SJSA1 (cell line): ENCODE results near the gene ASB16. TPM values are rescaled to one million over a fixed set of nuclear protein-coding genes. Genes with fewer than 3 reads are reported as not detected.
"Not testable (repeated sequence)": the region's sequence is repeated elsewhere in the genome, so short reads cannot be mapped to it uniquely, and the experiment has no call there.

Experiments used
- DNase-seq, 2 experiments: peaks; one replicate each; pipeline ENCODE4 v3.0.0-alpha.2; 2015 to 2020; ENCODE audit warnings: low spot score in 2 of 2, low read depth in 1 of 2
- H3K27ac ChIP-seq: fragments of 250-450 bp; sonication (Bioruptor Pico); 2 replicates; pipeline ENCODE4 v1.5.1; 2020; ENCODE audit warnings: mild to moderate bottlenecking, moderate library complexity
- H3K27me3 ChIP-seq: fragments of 250-450 bp; sonication (Bioruptor Pico); replicated peaks from 2 replicates; pipeline ENCODE4 v1.5.1; 2020; ENCODE audit warnings: mild to moderate bottlenecking, moderate library complexity
- H3K36me3 ChIP-seq: fragments of 250-450 bp; sonication (Bioruptor Pico); 2 replicates; pipeline ENCODE4 v1.5.1; 2020; ENCODE audit warnings: mild to moderate bottlenecking
- H3K4me1 ChIP-seq: fragments of 250-450 bp; sonication (Bioruptor Pico); replicated peaks from 2 replicates; pipeline ENCODE4 v1.6.1; 2021; ENCODE audit warnings: mild to moderate bottlenecking
- H3K4me3 ChIP-seq: fragments of 250-450 bp; sonication (Bioruptor Pico); 2 replicates; pipeline ENCODE4 v1.5.1; 2020; ENCODE audit warnings: mild to moderate bottlenecking
- H3K9me3 ChIP-seq: fragments of 250-450 bp; sonication (Bioruptor Pico); replicated peaks from 2 replicates; pipeline ENCODE4 v1.5.1; 2020; ENCODE audit warnings: mild to moderate bottlenecking
- total RNA-seq: library from RNA; depleted of rRNA; stranded (reverse); fragments of >200 nt; shearing (Covaris generic); gene quantifications from 2 replicates; pipeline ENCODE4 v1.2.3, GENCODE V29; 2014; rRNA removed

ASB16 gene
- not detected in 2 replicates for total RNA-seq

- no peak for DNase-seq
- H3K36me3 ChIP-seq, result peaks cover 12% of the 10 kb centered on the region
- peaks cover 17% of the 10 kb centered on the region for H3K4me1 ChIP-seq
- no peaks in the 10 kb centered on the region for H3K27me3 ChIP-seq
- no peak within 1 kb of the TSS for H3K27ac ChIP-seq
- no peaks in the 10 kb centered on the region; the same call in 1 of the 2 replicates for H3K9me3 ChIP-seq
- no peak within 1 kb of the TSS for H3K4me3 ChIP-seq
Measured at GRCh38 chr17:44170499-44171201, at the start of gene ASB16. Gene ASB16 (plus strand): TSS chr17:44170704. CDS start chr17:44170790, 86 bp downstream.

- H3K9me3 ChIP-seq, result no peaks in the 10 kb centered on the region
- H3K4me1 ChIP-seq, result peaks cover 22% of the 10 kb centered on the region
- peaks cover 6% of the 10 kb centered on the region for H3K36me3 ChIP-seq
- H3K4me3 ChIP-seq, result no peak overlapping the region
- H3K27ac ChIP-seq, result no peak overlapping the region
- DNase-seq, result no peak
- H3K27me3 ChIP-seq, result no peaks in the 10 kb centered on the region
Measured at GRCh38 chr17:44120851-44121605, 49.5 kb upstream of the ASB16 start.

- no peaks in the 10 kb centered on the region for H3K9me3 ChIP-seq
- no peak overlapping the region for H3K27ac ChIP-seq
- peaks cover 6% of the 10 kb centered on the region for H3K36me3 ChIP-seq
- peaks cover 31% of the 10 kb centered on the region for H3K4me1 ChIP-seq
- H3K4me3 ChIP-seq, result peak overlapping the region; percentile 99
- no peak for DNase-seq
- no peaks in the 10 kb centered on the region for H3K27me3 ChIP-seq
Measured at GRCh38 chr17:44121997-44122815, 48.3 kb upstream of the ASB16 start.

GRCh38 chr17:44122816-44123355, 47.6 kb upstream of the ASB16 start:
- peak overlapping the region; percentile 99 for H3K4me3 ChIP-seq
- DNase-seq, result peak; percentile 30 to 46
- no peaks in the 10 kb centered on the region for H3K27me3 ChIP-seq
- H3K36me3 ChIP-seq, result peaks cover 6% of the 10 kb centered on the region
- H3K27ac ChIP-seq, result peak overlapping the region; percentile 68
- no peaks in the 10 kb centered on the region for H3K9me3 ChIP-seq
- H3K4me1 ChIP-seq, result peaks cover 31% of the 10 kb centered on the region

GRCh38 chr17:44123356-44124117, 47.0 kb upstream of the ASB16 start, which contains the start of gene HDAC5:
Gene HDAC5 (minus strand): TSS chr17:44123641. CDS start chr17:44117515, 6,126 bp downstream.
- peaks cover 31% of the 10 kb centered on the region for H3K4me1 ChIP-seq
- H3K27ac ChIP-seq, result peak within 1 kb of the TSS; percentile 68
- peak within 1 kb of the TSS; percentile 99 for H3K4me3 ChIP-seq
- peak; percentile 98 for DNase-seq
- H3K27me3 ChIP-seq, result no peaks in the 10 kb centered on the region
- peaks cover 6% of the 10 kb centered on the region for H3K36me3 ChIP-seq
- H3K9me3 ChIP-seq, result no peaks in the 10 kb centered on the region

GRCh38 chr17:44124118-44124438, 46.4 kb upstream of the ASB16 start:
- no peak for DNase-seq
- Histone ChIP-seq H3K27ac (peak overlapping the region; percentile 68), H3K4me3 (peak overlapping the region; percentile 99), H3K9me3 (no peaks in the 10 kb centered on the region), H3K4me1 (peaks cover 31% of the 10 kb centered on the region), H3K27me3 (no peaks in the 10 kb centered on the region), H3K36me3 (peaks cover 6% of the 10 kb centered on the region)

GRCh38 chr17:44128383-44128782, 42.1 kb upstream of the ASB16 start:
- Histone ChIP-seq H3K4me1 (peaks cover 22% of the 10 kb centered on the region), H3K4me3 (no peak overlapping the region)

GRCh38 chr17:44130693-44131349, 39.7 kb upstream of the ASB16 start:
- no peak overlapping the region for H3K4me3 ChIP-seq
- H3K27me3 ChIP-seq, result no peaks in the 10 kb centered on the region
- no peak overlapping the region for H3K27ac ChIP-seq
- DNase-seq, result no peak
- H3K4me1 ChIP-seq, result peaks cover 15% of the 10 kb centered on the region
- no peaks in the 10 kb centered on the region for H3K9me3 ChIP-seq
- no peaks in the 10 kb centered on the region for H3K36me3 ChIP-seq

More at GRCh38 chr17:44128383-44128782, 42.1 kb upstream of the ASB16 start:
- Histone ChIP-seq H3K27me3 (no peaks in the 10 kb centered on the region), H3K27ac (no peak overlapping the region), H3K9me3 (no peaks in the 10 kb centered on the region), H3K36me3 (peaks cover under 1% of the 10 kb centered on the region)
- DNase-seq, result no peak

GRCh38 chr17:44131372-44131771, 39.1 kb upstream of the ASB16 start:
- not testable (repeated sequence) for H3K9me3 ChIP-seq, H3K36me3 ChIP-seq, H3K4me3 ChIP-seq, H3K27me3 ChIP-seq, DNase-seq, H3K27ac ChIP-seq
- peaks cover 15% of the 10 kb centered on the region for H3K4me1 ChIP-seq

GRCh38 chr17:44132275-44132821, 38.2 kb upstream of the ASB16 start:
- Histone ChIP-seq H3K27me3 (no peaks in the 10 kb centered on the region), H3K4me1 (peaks cover 10% of the 10 kb centered on the region), H3K27ac (no peak overlapping the region), H3K36me3 (no peaks in the 10 kb centered on the region), H3K9me3 (no peaks in the 10 kb centered on the region), H3K4me3 (no peak overlapping the region)
- DNase-seq, result no peak

- DNase-seq, result no peak
- Histone ChIP-seq H3K9me3 (no peaks in the 10 kb centered on the region), H3K4me3 (no peak overlapping the region), H3K27ac (no peak overlapping the region), H3K27me3 (no peaks in the 10 kb centered on the region), H3K4me1 (peaks cover 24% of the 10 kb centered on the region), H3K36me3 (no peaks in the 10 kb centered on the region)
Measured at GRCh38 chr17:44133918-44134476, 36.5 kb upstream of the ASB16 start.
